ENCODE results near the gene BICDL1. TPM values are rescaled to one million over a fixed set of nuclear protein-coding genes. Genes with fewer than 3 reads are reported as not detected.

BICDL1 gene
- polyA plus RNA-seq, 3 donors from 2014 or later, result 1.0 TPM; not detected in 1

Other genes with a start within 250 kb of the BICDL1 start
- under 1 TPM in 1 of 3 donors, not detected in 2; 0.75 TPM for gene CIT, start 111.9 kb upstream of the BICDL1 start, polyA plus RNA-seq
- gene RAB35, start 127.5 kb downstream of the BICDL1 start, polyA plus RNA-seq, result 10 to 100 TPM; 16.3 to 34.9 (median 26.3) TPM
- gene GCN1, start 205.5 kb downstream of the BICDL1 start, polyA plus RNA-seq, result 10 to 100 TPM in 2 of 3 donors, 1 to 10 TPM in 1; 9.7 to 26.4 (median 11.3) TPM
- gene RPLP0, start 211.9 kb downstream of the BICDL1 start, polyA plus RNA-seq, result 1,000 to 10,000 TPM in 1 of 3 donors, 100 to 1,000 TPM in 2; 528 to 1,271 (median 768) TPM

Data from immature natural killer cell (primary cell).